Panc1 (cell line): ENCODE measurements around the gene MAP2K3. TPM values are rescaled to one million over a fixed set of nuclear protein-coding genes. Genes with fewer than 3 reads are reported as not detected.

Experiments used
- ATAC-seq: fragments of 200-7000 bp; cut with Tn5 transposase; 2 replicates; pipeline ENCODE4 v1.9.1; 2020; ENCODE audit warnings: mild to moderate bottlenecking, moderate library complexity
- BruUV-seq: library from RNA; stranded (reverse); fragments of 400-500 nt; replicated peaks from 2 replicates; lab custom pipeline; 2021; lab: Mats Ljungman, UMichigan
- CTCF ChIA-PET: fragments of 300-600 bp; sonication (Branson Sonifier 250); formaldehyde crosslinking; loops from one replicate; lab custom pipeline; 2022; ENCODE audit warnings: antibody characterized with exemption; lab: Charles Lee
- POLR2A ChIA-PET: fragments of 300-600 bp; sonication (Branson Sonifier 250); formaldehyde crosslinking; loops from one replicate; lab custom pipeline; 2022; ENCODE audit warnings: antibody characterized with exemption; lab: Charles Lee
- DNase-seq: peaks from one replicate; pipeline ENCODE4 v3.0.0-alpha.2; 2010; ENCODE audit warnings: low read depth, low spot score
- H3K27ac ChIP-seq: 2 replicates; pipeline ENCODE4 v1.5.1; 2011; ENCODE audit warnings: mild to moderate bottlenecking, low read length, inconsistent platforms
- H3K27me3 ChIP-seq: fragments of 200-500 bp; sonication (Bioruptor generic); 2 replicates; pipeline ENCODE4 v1.6.0; 2014; ENCODE audit warnings: low read length, inconsistent platforms; ENCODE audit not compliant: control insufficient read depth, insufficient read depth
- H3K36me3 ChIP-seq: fragments of 200-500 bp; sonication (Bioruptor generic); 2 replicates; pipeline ENCODE4 v1.5.1; 2014; ENCODE audit warnings: inconsistent platforms, mild to moderate bottlenecking, low read length, moderate library complexity; ENCODE audit not compliant: control insufficient read depth, insufficient read depth
- H3K4me1 ChIP-seq: 2 replicates; pipeline ENCODE4 v1.5.1; 2011; ENCODE audit warnings: inconsistent platforms, mild to moderate bottlenecking, low read length, moderate library complexity; ENCODE audit not compliant: control insufficient read depth, insufficient read depth
- H3K4me3 ChIP-seq, 2 experiments: 2 replicates each; pipeline ENCODE4 v1.5.1; 2011 to 2012; ENCODE audit warnings: low read depth in 2 of 2, low read length in 2 of 2, mild to moderate bottlenecking in 2 of 2, inconsistent platforms in 1 of 2, moderate library complexity in 1 of 2
- H3K9me3 ChIP-seq: fragments of 200-500 bp; sonication (Bioruptor generic); 2 replicates; pipeline ENCODE4 v1.5.1; 2014; ENCODE audit warnings: low read depth, mild to moderate bottlenecking, inconsistent platforms, low read length, moderate library complexity; ENCODE audit not compliant: control insufficient read depth, insufficient read depth
- POLR2AphosphoS5 ChIP-seq: IDR thresholded peaks from 2 replicates; pipeline ENCODE4 v1.6.1; 2012; ENCODE audit warnings: mild to moderate bottlenecking, low read depth, low read length, moderate library complexity
- SIN3A ChIP-seq: IDR thresholded peaks from 2 replicates; pipeline ENCODE4 v1.6.1; 2012; ENCODE audit warnings: low read depth, mild to moderate bottlenecking, low read length, moderate library complexity, borderline replicate concordance; ENCODE audit not compliant: insufficient read depth
- TCF7L2 ChIP-seq: IDR thresholded peaks from 2 replicates; pipeline ENCODE4 v1.6.1; 2011; ENCODE audit warnings: mild to moderate bottlenecking, low read depth, low read length, inconsistent platforms
- in situ Hi-C: cut with HindIII; loops from 2 replicates; pipeline ENCODE4 v1.10.0; 2016; ENCODE audit warnings: low sequenced_read_pairs, low pct_unique_long_range_greater_than_20kb
- intact Hi-C: fragments of 100-400 bp; cut with micrococcal nuclease; formaldehyde crosslinking; loops from one replicate; pipeline ENCODE4 v1.10.0; 2022; ENCODE audit not compliant: unreplicated experiment
- total RNA-seq: library from RNA; stranded (reverse); gene quantifications from one replicate; pipeline ENCODE4 v1.2.1, GENCODE V29; 2021; ENCODE audit not compliant: unreplicated experiment
- TF ChIP-seq, protein P1 (sequence below): fragments of 450-650 bp; IDR thresholded peaks from 2 replicates; pipeline ENCODE4 v1.5.1; 2017; ENCODE audit warnings: mild to moderate bottlenecking
- TF ChIP-seq, protein P2 (sequence below), 2 experiments: IDR thresholded peaks; 2 replicates each; pipeline ENCODE4 v1.6.1; 2011 to 2012; ENCODE audit warnings: low read depth in 2 of 2, control low read depth in 1 of 2, low read length in 1 of 2, mild to moderate bottlenecking in 1 of 2, moderate library complexity in 1 of 2; ENCODE audit not compliant: insufficient read depth in 1 of 2

MAP2K3 gene
- total RNA-seq, 1 experiment from 2014 or later, result 44.4 TPM

DNA sequence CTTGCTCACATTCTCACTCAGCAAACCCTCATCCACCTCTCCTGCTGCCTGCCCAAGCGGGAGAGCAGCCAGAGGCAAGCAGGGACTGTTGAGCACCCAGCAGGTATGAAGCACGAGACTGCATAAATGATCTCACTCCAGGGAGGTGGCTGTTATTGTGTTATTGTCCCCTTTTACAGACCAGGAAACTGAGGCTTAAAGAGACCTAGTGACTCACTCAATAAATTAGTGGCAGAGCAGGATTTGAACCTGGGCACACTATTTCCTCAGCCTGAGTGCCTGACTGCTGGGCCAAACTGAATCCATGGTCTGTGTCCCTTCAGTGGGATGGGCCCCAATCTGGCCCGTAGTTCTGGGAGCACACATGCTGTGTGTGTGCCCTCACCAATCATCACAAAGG, 12.3 kb upstream of the MAP2K3 start:
- DNase-seq (no peak), ATAC-seq (no peak)
- no peak overlapping the region for H3K27ac ChIP-seq
- no peaks in the 10 kb centered on the region for H3K9me3 ChIP-seq
- BruUV-seq, result no TSS peak
- no peaks in the 10 kb centered on the region; the same call in 1 of the 2 replicates for H3K4me1 ChIP-seq
- ChIA-PET CTCF (no interaction called here), POLR2A (interaction anchor here (0.5 kb wide), 1 partner anchor 231 kb away, joined by 6 read pairs; no protein-coding TSS in a partner anchor)
- H3K27me3 ChIP-seq, result no peaks in the 10 kb centered on the region
- H3K4me3 ChIP-seq, result no peak overlapping the region
- in situ Hi-C loops (no loop called here), intact Hi-C loops (no loop called here)
- TF ChIP-seq, protein P1, sequence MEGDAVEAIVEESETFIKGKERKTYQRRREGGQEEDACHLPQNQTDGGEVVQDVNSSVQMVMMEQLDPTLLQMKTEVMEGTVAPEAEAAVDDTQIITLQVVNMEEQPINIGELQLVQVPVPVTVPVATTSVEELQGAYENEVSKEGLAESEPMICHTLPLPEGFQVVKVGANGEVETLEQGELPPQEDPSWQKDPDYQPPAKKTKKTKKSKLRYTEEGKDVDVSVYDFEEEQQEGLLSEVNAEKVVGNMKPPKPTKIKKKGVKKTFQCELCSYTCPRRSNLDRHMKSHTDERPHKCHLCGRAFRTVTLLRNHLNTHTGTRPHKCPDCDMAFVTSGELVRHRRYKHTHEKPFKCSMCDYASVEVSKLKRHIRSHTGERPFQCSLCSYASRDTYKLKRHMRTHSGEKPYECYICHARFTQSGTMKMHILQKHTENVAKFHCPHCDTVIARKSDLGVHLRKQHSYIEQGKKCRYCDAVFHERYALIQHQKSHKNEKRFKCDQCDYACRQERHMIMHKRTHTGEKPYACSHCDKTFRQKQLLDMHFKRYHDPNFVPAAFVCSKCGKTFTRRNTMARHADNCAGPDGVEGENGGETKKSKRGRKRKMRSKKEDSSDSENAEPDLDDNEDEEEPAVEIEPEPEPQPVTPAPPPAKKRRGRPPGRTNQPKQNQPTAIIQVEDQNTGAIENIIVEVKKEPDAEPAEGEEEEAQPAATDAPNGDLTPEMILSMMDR, result no peak
- TF ChIP-seq POLR2AphosphoS5, result no peak
- H3K36me3 ChIP-seq, result no peaks in the 10 kb centered on the region

DNA sequence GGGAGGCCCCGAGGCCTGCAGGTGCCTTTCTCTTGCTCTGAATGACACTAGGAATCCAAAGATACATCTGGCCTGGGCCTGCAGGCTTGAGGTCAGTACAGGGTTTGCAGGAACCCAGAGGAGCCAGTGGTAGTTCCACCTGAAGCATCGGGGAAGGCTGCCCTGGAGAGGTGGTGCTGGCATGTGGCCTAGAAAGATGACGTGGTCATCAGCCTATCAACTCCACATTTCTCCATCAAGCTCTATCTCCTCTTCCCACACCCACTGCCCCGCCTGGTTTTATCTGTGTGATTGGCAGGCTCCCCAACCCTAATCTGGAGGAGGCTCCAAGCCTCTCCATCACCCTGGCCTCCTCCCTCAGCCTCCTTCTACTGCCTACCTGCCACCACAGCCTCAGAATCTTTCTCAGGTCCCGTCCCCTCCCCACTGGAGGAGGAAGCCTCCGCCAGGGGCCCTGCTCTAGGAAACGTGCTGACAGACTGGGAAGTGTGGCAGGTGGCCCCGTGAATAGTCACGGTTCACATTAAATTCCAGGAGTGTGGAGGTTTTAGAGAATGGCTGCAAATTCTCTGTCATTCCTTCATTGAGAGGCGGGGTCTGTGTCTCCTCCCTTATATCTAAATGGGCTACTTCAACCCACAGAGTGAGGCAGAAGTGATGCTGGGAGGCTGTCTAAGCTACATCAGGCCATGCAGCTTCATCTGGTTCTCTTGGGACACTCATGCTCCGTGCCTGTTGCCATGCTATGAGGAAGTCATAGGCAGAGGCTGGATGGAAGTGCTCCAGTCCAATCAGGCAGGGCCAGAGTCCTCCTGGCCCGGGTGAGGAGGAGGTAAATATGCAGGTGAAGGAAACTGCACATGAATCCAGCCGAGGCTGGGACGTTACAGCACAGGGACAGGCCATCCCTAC, 11.4 kb upstream of the MAP2K3 start:
- no peak for DNase-seq
- in situ Hi-C loops, result no loop called here
- no peak for ATAC-seq

More for the DNA sequence above, 11.4 kb upstream of the MAP2K3 start:
- CTCF ChIA-PET, result no interaction called here
- intact Hi-C loops, result no loop called here
- H3K4me1 ChIP-seq, result no peaks in the 10 kb centered on the region; the same call in 1 of the 2 replicates
- H3K4me3 ChIP-seq, result no peak overlapping the region
- POLR2A ChIA-PET, result interaction anchor here (0.5 kb wide), 2 partner anchors 184 to 232 kb away, joined by 6 read pairs; no protein-coding TSS in a partner anchor
- H3K9me3 ChIP-seq, result no peaks in the 10 kb centered on the region
- H3K27ac ChIP-seq, result no peak overlapping the region
- BruUV-seq, result no TSS peak
- no peak for TF ChIP-seq TCF7L2
- no peak for TF ChIP-seq SIN3A
- no peak for TF ChIP-seq POLR2AphosphoS5
- TF ChIP-seq, protein P2, sequence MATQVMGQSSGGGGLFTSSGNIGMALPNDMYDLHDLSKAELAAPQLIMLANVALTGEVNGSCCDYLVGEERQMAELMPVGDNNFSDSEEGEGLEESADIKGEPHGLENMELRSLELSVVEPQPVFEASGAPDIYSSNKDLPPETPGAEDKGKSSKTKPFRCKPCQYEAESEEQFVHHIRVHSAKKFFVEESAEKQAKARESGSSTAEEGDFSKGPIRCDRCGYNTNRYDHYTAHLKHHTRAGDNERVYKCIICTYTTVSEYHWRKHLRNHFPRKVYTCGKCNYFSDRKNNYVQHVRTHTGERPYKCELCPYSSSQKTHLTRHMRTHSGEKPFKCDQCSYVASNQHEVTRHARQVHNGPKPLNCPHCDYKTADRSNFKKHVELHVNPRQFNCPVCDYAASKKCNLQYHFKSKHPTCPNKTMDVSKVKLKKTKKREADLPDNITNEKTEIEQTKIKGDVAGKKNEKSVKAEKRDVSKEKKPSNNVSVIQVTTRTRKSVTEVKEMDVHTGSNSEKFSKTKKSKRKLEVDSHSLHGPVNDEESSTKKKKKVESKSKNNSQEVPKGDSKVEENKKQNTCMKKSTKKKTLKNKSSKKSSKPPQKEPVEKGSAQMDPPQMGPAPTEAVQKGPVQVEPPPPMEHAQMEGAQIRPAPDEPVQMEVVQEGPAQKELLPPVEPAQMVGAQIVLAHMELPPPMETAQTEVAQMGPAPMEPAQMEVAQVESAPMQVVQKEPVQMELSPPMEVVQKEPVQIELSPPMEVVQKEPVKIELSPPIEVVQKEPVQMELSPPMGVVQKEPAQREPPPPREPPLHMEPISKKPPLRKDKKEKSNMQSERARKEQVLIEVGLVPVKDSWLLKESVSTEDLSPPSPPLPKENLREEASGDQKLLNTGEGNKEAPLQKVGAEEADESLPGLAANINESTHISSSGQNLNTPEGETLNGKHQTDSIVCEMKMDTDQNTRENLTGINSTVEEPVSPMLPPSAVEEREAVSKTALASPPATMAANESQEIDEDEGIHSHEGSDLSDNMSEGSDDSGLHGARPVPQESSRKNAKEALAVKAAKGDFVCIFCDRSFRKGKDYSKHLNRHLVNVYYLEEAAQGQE (IDR thresholded peaks at IDR 0.05; ENCODE audit: insufficient read depth in 1 of 2, low read depth in 2 of 2, low read length in 1 of 2), result no peak
- TF ChIP-seq, protein P1, result no peak
- H3K27me3 ChIP-seq, result no peaks in the 10 kb centered on the region
- H3K36me3 ChIP-seq, result no peaks in the 10 kb centered on the region
